ENCODE measurements around the gene SPINT2.

SPINT2 gene

DNA sequence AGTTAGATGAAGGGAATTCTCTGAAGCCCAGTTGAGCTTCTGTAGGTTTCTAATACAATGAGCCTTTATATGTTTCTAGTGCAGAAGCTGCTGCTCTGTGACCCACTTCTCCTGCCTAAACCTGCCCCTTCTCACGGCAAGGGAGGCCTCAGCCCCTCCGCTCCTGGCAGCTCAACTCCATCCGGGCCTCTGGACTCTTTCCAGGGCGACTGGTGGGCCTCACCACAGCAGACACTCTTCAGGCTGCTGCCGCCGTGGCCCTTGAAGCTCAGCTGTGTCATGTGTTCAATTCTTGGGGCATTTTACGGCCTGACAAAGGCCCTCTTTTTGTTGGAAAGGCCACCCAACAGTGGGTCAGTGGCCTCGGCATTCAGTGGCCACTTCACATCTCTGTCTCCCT is 29.7 kb downstream of the SPINT2 start:
- DNase-seq (ENCODE audit: low read depth in 2 of 2), result no peak

DNA sequence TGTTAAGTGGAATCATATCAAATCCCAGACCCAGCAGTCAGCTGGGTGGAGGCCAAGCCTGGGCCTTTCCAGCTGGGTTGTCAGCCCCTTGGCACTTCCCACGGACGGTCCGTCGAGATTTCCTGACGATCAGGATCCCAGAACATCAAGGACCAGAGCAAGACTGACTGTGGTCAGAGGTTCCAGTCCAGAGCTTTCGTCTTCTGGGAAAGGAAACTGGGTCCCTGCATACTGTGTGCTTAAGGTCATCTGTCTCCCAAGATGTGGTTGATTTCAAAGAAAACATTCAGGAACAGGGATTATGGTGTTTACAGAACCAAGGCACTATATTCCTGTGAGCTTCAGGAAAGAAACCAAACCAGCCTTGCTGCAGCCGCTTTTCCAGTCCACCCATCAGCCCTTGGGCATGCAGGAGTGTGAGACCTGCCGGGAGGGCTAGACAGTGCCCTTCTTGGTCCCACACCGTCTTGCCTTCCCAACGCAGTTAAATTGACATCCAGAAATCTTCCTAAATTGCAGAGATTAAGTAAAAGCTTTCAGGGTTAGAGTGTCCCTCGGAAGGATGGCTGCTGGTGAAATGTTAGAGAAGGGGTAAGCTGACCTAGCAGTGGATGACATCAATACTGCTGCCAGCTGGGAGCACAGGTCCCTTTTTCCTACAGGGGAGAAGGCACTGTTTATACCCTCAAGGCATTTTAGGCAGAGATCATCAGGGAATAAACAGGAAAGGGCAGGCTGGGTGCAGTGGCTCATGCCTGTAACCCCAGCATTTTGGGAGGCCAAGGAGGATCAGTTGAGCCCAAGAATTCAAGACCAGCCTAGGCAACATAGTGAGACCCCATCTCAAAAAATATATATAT is 34.7 kb downstream of the SPINT2 start:
- no peak for DNase-seq (ENCODE audit: low read depth in 2 of 2)

DNA sequence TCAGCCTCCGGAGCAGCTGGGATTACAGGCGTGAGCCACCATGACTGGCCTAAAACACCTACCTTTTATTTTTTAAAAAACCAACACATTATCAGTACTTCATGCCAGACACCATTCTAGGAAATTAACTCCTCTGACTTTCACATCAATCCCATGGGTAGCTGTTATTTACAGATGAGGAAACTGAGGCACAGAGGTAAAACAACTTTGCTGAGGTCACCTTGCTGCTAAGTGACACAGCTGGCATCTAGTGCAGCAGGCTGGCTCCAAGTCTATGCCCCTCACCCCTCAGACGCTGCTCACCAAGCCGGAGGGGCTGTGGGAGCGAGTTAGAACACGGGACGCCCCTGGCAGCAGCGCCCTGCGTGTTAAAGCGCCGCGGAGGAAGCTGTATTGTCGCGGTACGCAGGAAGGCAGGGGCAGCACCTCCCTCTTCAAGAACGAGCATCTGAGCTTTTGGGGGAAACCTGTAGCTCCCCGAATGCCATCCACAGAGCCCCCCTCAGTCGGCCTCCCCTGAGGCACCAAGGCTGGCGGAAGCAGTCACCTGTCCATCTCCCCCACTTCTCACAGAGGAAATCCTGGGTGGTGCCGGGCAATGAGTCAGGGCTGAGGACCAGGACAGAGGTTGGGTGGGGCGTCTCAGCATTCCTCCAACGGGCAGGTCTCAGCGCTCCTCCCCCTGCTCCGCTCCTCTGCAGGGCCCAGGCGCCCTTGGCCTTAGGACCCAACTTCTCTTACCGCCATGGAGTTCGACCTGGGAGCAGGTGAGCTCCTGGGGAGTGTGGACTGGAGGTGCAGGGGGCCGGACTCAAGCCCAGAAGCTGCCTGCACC is 39.4 kb downstream of the SPINT2 start, which contains the start of gene C19orf33:
TSS of gene C19orf33 (plus strand) at position 735 of the 835 bp plus-strand sequence. CDS start at position 746, 11 bp downstream.
- no peak for DNase-seq (ENCODE audit: low read depth in 2 of 2)

DNA sequence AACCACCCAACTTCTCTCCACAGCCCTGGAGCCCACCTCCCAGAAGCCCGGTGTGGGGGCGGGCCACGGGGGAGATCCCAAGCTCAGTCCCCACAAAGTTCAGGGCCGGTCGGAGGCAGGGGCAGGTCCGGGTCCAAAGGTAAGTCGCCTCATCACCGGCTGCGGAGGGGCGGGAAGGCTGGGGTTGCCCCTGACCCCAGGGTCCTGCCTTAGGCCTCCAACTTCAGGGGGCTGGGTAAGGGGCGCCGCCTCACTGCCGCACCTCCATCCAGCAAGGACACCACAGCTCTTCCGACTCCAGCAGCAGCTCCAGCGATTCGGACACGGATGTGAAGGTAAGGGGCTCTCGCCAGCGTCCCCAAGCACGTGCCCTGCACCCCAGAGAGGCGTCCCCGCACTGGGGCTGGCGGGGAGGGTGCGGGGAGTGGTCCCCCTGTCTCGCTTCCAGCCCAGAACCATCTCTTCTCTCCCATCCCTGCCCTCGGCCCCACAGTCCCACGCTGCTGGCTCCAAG is 40.0 kb downstream of the SPINT2 start:
- DNase-seq (ENCODE audit: low read depth in 2 of 2), result no peak

DNA sequence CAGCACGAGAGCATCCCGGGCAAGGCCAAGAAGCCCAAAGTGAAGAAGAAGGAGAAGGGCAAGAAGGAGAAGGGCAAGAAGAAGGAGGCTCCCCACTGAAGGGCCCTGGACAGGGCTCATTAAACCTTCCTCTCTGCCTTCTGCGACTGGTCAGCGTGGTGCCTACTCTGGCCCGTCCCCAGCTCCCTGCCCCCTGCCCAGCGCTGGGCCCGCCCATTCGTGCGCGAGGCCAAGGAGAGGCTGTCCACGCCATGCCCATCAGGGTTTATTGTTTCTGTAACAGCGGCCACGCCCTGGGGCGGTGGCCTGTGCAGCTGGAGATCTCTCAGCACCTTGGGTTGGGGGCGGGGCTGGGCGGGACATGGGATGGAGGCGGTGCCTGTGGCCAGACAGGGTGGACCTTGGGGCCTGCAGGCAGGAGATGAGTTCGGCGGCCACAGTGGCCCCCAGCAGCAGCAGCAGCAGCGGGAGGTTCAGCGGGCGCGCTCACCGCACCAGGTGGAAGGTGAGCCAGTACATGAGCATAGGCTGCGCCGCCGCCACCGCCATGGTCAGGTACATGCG is 40.6 kb downstream of the SPINT2 start:
- DNase-seq (ENCODE audit: low read depth in 2 of 2), result no peak

DNA sequence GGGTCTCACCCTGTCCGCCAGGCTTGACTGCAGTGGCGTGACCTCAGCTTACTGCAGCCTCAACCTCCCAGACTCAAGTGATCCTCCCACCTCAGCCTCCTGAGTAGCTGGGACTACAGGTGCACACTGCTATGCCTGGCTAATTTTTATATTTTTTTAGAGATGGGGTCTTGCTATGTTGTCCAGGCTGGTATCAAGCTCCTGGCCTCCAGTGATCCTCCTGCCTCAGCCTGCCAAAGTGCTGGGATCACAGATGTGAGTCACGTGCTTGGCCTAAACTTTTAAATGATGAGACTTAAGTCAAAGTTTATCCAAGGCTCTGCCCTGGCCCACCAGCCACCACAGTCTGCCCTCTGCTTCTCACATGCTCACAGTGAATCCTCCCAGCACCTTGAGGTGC is 41.9 kb downstream of the SPINT2 start:
- DNase-seq (ENCODE audit: low read depth in 2 of 2), result no peak

DNA sequence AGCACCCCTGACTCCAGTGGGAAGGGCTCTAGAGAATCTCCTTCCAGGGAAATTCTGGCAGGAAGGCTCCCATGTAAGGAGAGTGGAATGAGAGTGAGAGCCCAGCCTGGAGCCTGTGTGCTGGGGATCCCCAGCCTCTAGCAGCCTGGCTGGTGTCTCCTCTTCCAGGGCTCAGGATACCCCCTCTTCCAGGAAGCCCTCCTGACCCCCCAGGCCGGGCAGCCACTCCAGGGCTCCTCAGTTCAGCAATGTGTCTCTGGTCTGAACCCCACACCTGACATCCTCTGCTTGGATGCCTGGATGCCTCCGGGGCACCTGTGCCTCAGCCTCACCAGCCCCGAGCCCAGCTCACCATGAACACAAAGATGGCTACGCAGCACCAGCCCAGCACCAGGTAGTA is 42.7 kb downstream of the SPINT2 start:
- DNase-seq (ENCODE audit: low read depth in 2 of 2), result no peak

DNA sequence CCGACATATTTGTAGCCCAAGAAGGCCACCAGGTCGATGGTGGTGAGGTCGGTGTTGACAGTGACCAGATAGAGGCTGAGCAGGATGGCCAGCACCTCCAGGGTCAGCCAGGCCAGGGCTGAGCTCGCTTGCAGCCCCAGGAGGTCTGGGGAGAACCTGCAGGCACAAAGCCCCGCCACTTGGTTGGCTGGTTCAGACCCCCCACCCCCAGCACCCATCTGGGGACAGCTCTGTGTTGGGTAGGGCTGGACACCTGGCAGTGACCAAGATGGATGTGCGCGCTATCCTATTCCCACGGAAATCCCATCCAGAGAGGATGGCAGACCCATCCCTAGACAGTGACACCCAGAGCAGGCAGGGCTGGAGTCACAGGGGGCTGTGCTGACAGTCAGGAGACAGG is 43.2 kb downstream of the SPINT2 start:
- no peak for DNase-seq (ENCODE audit: low read depth in 2 of 2)

DNA sequence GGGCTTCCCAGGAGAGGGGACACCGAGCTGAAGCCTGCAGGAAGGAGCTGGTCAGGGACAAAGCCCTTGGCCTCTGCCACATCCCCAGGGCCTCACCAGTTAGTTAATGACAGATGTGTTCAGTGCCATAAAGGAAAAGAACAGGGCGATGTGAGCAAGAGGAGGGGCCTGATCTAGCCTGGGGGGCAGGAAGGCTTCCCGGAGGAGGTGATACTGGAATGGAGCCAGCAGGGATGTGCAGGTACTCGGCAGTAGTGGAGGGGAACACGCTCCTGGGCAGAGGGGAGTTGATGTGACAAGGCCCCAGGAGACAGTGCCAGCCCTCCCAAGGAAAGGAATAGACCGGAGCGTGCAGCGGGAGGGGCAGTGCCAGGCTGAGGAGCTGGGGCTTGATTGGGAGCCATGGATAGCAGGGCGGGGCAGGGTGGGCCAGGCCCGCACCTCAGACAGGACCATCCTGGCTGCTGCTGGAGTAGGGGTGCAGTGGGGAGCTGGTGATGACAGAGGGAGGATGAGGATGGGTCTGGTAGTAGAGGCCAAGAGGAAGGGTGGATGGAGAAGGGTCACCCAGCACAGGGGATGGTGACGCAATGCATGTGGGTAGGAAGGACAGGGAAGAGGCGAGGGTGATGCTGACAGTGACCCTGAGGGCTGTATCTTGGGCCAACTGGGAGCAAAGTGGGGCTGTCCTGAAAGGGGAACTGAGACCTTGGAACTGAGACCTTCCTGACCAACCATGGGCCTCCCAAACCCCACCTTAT is 43.8 kb downstream of the SPINT2 start:
- DNase-seq (ENCODE audit: low read depth in 2 of 2), result no peak

DNA sequence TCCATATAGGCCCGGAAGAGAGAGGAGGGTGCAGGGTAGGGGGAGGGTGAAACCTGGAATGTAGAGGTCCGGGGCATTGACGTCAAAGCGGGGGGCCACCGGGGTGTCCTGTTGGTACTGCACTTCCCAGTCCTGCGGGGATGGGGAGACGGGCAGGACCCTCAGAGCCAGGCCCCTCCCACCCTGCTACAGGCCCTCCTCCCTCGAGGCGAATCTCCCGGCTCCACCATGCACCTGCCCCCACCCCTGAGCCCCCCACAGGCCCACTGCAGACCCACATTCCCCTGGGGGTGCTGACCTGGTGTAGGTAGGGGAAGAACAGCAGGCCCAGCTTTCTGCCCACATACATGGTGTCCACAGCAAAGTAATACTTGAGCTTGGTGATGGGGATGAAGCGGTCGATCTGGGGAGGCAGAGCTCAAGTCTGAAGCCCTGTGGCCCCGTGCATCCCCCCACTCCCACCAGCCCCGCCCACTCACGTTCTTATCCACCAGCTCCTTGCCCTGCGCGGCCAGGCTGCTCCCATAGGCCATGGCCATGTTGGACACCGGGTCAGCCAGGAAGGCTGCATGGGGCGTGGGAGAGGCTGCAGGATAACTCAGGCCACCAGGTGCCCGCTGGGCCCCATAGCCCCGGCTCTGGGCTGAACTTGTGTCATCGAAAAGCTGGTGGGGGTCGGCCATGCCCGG is 44.7 kb downstream of the SPINT2 start:
- DNase-seq (ENCODE audit: low read depth in 2 of 2), result no peak

DNA sequence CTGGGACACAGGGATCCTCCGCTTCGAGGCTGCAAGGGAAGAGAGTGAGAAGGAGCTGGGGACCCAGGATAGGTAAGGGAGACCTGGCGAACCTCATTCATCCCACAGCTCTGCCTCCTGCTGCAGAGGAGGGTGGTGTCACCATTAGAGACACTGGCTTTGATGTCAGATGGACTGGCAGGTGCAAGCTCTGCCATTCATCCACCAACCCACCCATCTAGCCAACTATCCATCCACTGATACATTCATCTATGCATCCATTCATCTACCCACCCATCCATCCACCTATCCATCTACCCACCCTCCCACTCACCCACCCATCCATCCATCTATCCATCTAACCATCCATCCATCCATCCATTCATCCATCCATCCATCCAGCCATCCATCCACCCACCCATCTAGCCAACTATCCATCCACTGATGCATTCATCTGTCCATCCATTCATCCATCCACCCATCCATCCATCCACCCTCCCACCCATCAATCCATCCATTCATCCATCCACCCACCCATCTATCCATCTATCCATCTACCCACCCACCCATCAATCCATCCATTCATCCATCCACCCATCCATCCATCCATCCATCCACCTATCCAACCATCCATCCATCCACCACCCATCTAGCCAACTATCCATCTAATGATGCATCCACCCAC is 45.4 kb downstream of the SPINT2 start:
- DNase-seq (ENCODE audit: low read depth in 2 of 2), result no peak

DNA sequence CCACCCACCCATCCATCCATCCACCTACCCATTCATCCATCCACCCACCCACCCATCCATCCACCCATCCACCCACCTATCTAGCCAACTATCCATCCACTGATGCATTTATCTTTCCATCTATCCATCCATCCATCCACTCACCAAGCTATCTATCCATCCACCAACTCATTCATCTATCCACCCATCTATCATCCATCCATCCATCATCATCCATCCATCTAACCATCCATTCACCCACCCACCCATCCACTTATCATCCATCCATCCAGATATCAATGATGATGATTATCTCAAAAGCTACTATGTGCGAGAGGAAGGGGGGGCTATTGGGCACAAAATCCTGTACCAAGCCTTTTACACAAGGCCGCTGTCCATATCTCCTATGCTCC is 45.9 kb downstream of the SPINT2 start:
- no peak for DNase-seq (ENCODE audit: low read depth in 2 of 2)

DNA sequence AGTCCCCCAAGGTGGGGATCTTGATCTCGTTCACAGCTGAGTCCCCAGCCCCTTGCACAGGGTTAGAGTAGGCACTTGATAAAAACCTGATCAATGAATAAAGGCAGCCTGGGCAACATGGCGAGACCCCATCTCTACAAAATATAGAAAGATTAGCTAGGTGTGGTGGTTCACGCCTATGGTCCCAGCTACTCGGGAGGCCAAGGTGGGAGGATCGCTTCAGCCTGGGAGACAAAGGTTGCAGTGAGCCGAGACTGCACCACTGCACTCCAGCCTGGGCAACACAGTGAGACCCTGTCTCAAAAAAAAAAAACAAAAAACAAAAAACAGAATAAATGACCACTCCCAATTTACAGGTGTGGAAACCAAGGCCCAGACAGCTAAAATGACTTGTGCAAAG is 46.6 kb downstream of the SPINT2 start:
- DNase-seq (ENCODE audit: low read depth in 2 of 2), result no peak

DNA sequence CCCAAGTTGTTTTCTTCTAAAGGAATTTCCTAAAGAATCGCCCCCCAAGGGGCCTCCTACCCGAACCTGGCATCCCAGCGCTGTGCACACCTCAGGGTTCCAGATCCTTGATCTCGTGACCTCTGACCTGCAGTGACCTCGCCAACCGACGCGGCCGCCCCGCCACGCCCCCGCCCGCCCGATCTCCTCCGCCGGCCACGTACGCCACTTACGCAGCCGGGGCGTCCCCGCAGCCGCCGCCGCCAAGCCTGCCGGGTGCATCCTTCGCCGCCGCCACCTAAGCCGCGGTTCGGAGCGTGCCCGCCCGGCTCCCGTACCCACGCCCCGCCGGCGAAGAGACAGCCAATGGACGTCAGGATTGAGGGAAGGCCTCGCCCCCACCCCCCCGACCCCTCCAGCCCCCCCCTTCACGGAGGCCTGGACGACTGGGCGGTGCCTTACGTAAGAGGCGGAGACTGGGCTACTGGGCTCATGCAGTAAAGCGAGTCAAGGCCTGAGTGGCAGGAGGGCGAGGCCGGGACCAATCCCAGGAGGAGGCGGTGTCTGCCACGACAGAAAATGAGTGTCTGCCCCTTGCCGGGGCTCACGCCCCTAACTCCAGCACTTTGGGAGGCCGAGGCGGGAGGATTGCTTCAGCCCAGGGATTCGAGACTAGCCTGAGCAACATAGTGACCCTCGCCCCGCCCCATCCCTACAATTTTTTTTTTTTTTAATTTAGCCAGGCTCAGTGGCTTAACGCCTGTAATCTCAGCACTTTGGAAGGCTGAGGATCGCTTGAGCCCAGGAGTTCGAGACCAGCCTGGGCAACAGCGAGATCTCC is 51.5 kb downstream of the SPINT2 start, which contains the start of gene YIF1B:
TSS of gene YIF1B (minus strand) at position 291 of the 820 bp plus-strand sequence. CDS start at position 261, 30 bp downstream.
- DNase-seq (ENCODE audit: low read depth in 2 of 2), result peak; percentile 94 to 95

DNA sequence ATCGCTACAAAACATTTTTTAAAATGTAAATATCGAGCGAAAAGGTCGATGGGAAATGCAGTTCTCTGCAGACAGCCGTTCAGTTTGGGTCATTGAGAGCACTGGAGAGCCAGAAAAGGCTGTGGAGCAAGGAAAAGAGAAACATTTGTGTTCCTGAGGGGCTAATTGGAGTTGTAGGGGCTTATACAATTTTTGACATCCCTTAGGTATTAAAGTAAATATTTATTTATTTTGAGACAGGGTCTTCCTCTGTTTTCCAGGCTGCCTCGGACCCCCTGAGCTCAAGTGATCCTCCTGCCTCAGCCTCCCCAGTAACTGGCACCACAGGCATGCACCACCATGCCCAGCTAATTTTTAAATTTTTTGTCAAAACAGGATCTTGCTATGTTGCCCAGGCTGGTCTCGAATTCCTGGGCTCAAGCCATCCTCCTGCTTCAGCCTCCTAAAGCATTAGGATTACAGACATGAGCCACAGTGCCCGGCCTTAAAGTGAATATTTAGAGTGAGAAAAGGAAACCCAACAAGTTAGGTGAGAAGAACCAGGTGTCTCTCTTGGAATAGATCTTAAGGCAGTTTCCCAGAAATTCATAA is 52.2 kb downstream of the SPINT2 start:
- no peak for DNase-seq (ENCODE audit: low read depth in 2 of 2)

DNA sequence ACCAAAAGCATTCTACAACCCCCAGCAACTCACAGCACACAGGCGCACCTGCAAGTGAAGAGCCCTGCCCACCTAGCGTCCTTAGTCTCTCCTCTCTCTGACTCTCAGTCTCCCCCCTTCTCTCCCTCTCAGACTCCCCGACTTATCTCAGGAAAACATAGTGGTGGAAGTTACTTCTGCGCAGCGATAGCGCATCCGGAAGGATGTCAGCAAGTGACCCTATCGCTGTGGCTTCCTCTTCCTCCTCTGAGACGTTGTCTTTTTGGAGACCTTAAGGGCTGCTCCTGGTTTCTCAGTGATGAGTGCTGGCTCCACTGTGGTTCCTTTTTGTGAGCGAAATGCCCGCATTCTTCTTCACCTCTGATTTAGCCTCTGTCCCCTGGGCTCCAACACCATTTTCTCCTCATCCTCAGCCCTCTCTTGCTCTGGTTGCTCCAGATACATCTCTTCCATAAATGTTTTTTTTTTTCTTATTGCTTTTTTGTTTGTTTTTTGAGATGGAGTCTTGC is 52.8 kb downstream of the SPINT2 start:
- no peak for DNase-seq (ENCODE audit: low read depth in 2 of 2)

DNA sequence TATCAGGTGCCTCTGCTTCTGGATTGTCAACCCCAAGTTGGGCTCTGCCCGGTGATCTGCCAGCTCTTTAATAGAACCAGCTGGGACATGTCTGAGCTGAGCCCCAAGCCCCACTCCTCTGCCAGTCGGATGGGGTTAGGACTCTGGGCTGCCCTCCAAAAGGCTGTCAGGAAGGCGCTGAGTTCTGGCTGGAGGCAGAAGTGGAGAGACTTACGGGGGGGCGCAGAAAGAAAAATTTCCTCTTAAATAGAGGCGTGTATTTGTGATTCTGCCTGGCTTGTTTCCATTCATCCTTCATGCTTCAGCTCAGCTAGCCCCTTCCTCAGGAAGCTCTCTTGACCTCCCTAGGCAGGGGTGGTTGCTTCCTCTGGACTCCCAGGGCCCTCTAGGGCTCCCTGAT is 54.3 kb downstream of the SPINT2 start:
- no peak for DNase-seq (ENCODE audit: low read depth in 2 of 2)

DNA sequence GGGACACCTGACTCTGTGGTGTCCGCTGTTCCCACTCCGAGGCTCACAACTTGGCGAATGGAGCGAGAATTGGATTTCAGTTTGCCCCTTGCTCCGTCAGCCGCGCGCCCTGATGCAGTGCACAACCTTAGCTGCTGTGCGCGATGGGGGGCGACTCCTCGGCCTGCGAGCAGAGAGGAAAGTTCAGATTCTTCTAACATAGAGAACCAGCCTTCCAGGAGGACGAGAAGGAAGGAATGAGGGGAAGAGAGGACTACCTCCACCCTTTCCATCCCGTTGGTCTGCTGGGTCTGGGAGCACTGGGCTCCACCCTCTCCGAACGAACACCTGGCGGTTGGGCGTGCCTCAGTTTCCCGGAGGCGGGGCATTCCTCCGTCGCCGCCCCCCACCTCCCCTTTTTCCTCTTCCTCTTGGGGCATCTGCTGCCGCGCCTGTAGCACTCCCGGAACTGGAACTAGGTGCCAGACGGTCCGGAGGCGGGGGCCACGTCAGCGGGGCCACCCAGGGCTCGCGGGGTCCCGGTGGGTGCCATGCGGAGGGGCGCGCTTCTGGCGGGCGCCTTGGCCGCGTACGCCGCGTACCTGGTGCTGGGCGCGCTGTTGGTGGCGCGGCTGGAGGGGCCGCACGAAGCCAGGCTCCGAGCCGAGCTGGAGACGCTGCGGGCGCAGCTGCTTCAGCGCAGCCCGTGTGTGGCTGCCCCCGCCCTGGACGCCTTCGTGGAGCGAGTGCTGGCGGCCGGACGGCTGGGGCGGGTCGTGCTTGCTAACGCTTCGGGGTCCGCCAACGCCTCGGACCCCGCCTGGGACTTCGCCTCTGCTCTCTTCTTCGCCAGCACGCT is 55.3 kb downstream of the SPINT2 start, which contains the start of gene KCNK6:
TSS of gene KCNK6 (plus strand) at position 425 of the 838 bp plus-strand sequence. CDS start at position 531, 106 bp downstream.
- peak; percentile 20 to 38 for DNase-seq (ENCODE audit: low read depth in 2 of 2)
